DND-41 (cell line): ENCODE data around the gene DSCAML1.

Experiments
- EZH2 ChIP-seq: IDR thresholded peaks from 3 replicates; pipeline ENCODE4 v1.6.1; 2012; ENCODE audit warnings: borderline replicate concordance, low read depth, mild to moderate bottlenecking, moderate library complexity, low read length, inconsistent platforms; ENCODE audit not compliant: severe bottlenecking
- TF ChIP-seq, protein P1 (sequence below): IDR thresholded peaks from 2 replicates; pipeline ENCODE4 v1.5.1; 2012; ENCODE audit warnings: borderline replicate concordance, low read length, moderate library complexity, mild to moderate bottlenecking; ENCODE audit not compliant: poor library complexity, severe bottlenecking; ENCODE audit errors: extremely low read depth

DNA sequence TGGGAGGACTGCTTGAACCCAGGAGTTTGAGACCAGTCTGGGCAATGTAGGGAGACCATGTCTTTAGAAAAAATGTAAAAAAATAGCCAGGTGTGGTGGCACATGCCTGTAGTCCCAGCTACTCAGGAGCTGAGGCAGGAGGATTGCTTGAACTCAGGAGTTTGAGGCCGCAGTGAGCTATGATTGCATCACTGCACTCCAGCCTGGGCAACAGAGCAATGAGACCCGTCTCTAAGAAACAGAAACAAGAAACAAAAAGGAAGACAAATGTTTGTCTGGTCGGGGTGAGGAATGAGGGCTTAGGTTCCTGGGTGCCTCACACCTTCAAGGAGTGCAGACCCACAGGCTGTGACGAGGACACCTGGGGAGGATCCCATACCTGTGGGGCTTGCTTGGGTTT is 277.4 kb downstream of the DSCAML1 start:
- TF ChIP-seq, protein P1, sequence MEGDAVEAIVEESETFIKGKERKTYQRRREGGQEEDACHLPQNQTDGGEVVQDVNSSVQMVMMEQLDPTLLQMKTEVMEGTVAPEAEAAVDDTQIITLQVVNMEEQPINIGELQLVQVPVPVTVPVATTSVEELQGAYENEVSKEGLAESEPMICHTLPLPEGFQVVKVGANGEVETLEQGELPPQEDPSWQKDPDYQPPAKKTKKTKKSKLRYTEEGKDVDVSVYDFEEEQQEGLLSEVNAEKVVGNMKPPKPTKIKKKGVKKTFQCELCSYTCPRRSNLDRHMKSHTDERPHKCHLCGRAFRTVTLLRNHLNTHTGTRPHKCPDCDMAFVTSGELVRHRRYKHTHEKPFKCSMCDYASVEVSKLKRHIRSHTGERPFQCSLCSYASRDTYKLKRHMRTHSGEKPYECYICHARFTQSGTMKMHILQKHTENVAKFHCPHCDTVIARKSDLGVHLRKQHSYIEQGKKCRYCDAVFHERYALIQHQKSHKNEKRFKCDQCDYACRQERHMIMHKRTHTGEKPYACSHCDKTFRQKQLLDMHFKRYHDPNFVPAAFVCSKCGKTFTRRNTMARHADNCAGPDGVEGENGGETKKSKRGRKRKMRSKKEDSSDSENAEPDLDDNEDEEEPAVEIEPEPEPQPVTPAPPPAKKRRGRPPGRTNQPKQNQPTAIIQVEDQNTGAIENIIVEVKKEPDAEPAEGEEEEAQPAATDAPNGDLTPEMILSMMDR, result no peak
- TF ChIP-seq EZH2, result no peak
